HepG2 (cell line): Measurements from ENCODE around the gene RAET1L. TPM values are rescaled to one million over a fixed set of nuclear protein-coding genes. Genes with fewer than 3 reads are reported as not detected.

Source experiments
- ATAC-seq: fragments of 200-7000 bp; cut with Tn5 transposase; 3 replicates; pipeline ENCODE4 v1.9.1; 2020; ENCODE audit warnings: mild to moderate bottlenecking, moderate library complexity
- BruUV-seq: library from RNA; stranded (reverse); fragments of 400-500 nt; replicated peaks from 2 replicates; lab custom pipeline; 2021; lab: Mats Ljungman, UMichigan
- CTCF ChIA-PET: fragments of 300-600 bp; formaldehyde crosslinking; extraction: SDS; loops from one replicate; lab custom pipeline; 2021; ENCODE audit warnings: low total read pairs, inconsistent platforms, low intra/inter-chr PET ratio; lab: Yijun Ruan, JAX
- POLR2A ChIA-PET: fragments of 350-600 bp; sonication (Branson Sonifier 250); formaldehyde crosslinking; loops from one replicate; lab custom pipeline; 2020; ENCODE audit warnings: antibody characterized with exemption, inconsistent platforms; lab: Yijun Ruan, JAX
- DNase-seq: peaks from one replicate; pipeline ENCODE4 v3.0.0-alpha.2; 2015; ENCODE audit warnings: low spot score
- FAIRE-seq: peaks from 3 replicates; lab custom pipeline; 2011; peaks lifted over from hg19 to GRCh38; lab: Jason Lieb, UNC
- H2AFZ ChIP-seq: one replicate; pipeline ENCODE4 v1.6.1; 2011; ENCODE audit warnings: low read length, inconsistent platforms
- H3K27ac ChIP-seq: fragments of 300-600 bp; 3 replicates; pipeline ENCODE4 v1.8.0; 2011; ENCODE audit warnings: mixed run types, mild to moderate bottlenecking, mixed read lengths, low read length, inconsistent platforms; ENCODE audit not compliant: insufficient read depth; ENCODE audit errors: extremely low read length
- H3K27me3 ChIP-seq, 2 experiments: fragments of 200-600 bp in 1 of 2; 2 replicates in 1 of 2; 3 replicates in 1 of 2; pipeline versions ENCODE4 v1.6.0 to v1.8.0; 2011; ENCODE audit warnings: low read length in 2 of 2, mild to moderate bottlenecking in 2 of 2, moderate library complexity in 2 of 2, inconsistent platforms in 1 of 2; ENCODE audit not compliant: insufficient read depth in 2 of 2, control insufficient read depth in 1 of 2
- H3K36me3 ChIP-seq, 2 experiments: fragments of 200-600 bp in 1 of 2; replicated peaks in 1 of 2; 2 replicates in 1 of 2; 3 replicates in 1 of 2; pipeline versions ENCODE4 v1.5.1 to v1.8.0; 2011; ENCODE audit warnings: low read length in 2 of 2, inconsistent platforms in 1 of 2; ENCODE audit not compliant: insufficient read depth in 2 of 2, control insufficient read depth in 1 of 2
- H3K4me1 ChIP-seq: 2 replicates; pipeline ENCODE4 v1.5.1; 2012; ENCODE audit warnings: low read length, inconsistent platforms; ENCODE audit not compliant: insufficient read depth
- H3K4me2 ChIP-seq: 2 replicates; pipeline ENCODE4 v1.6.0; 2011; ENCODE audit warnings: low read depth, low read length, inconsistent platforms
- H3K4me3 ChIP-seq, 3 experiments: fragments of 200-600 bp in 1 of 3; sonication (generic), shearing (Covaris generic) in 1 of 3; replicated peaks in 1 of 3; 2 replicates each; pipeline ENCODE4 v1.5.1; 2011 to 2016; ENCODE audit warnings: low read length in 3 of 3, inconsistent platforms in 2 of 3, low read depth in 2 of 3, mild to moderate bottlenecking in 2 of 3, control low read depth in 1 of 3, mixed read lengths in 1 of 3; ENCODE audit not compliant: insufficient read depth in 1 of 3
- H3K79me2 ChIP-seq: one replicate; pipeline ENCODE4 v1.6.1; 2011; ENCODE audit warnings: low read length, inconsistent platforms; ENCODE audit not compliant: insufficient read depth
- H3K9ac ChIP-seq: 2 replicates; pipeline ENCODE4 v1.6.0; 2011; ENCODE audit warnings: mild to moderate bottlenecking, low read depth, low read length, inconsistent platforms; ENCODE audit not compliant: insufficient read depth
- H3K9me3 ChIP-seq: 2 replicates; pipeline ENCODE4 v1.5.1; 2012; ENCODE audit warnings: mild to moderate bottlenecking, low read length
- H4K20me1 ChIP-seq: 2 replicates; pipeline ENCODE4 v1.6.0; 2011; ENCODE audit warnings: inconsistent platforms, mild to moderate bottlenecking, low read length, moderate library complexity; ENCODE audit not compliant: insufficient read depth
- CENPT ChIP-seq: sonication (generic); formaldehyde crosslinking; IDR thresholded peaks from 2 replicates; pipeline ENCODE4 v1.8.0; 2022; ENCODE audit warnings: low read depth, mild to moderate bottlenecking, moderate library complexity, missing genetic modification reagents
- DNMT1 ChIP-seq: sonication (generic); formaldehyde crosslinking; IDR thresholded peaks from 2 replicates; pipeline ENCODE4 v1.5.1; 2020; ENCODE audit warnings: mild to moderate bottlenecking, missing genetic modification reagents
- FOSL2 ChIP-seq: sonication (generic); formaldehyde crosslinking; IDR thresholded peaks from 2 replicates; pipeline ENCODE4 v1.4.0; 2020; ENCODE audit warnings: missing genetic modification reagents
- HIC2 ChIP-seq: sonication (generic); formaldehyde crosslinking; IDR thresholded peaks from 2 replicates; pipeline ENCODE4 v1.9.0; 2022; ENCODE audit warnings: low read depth, missing genetic modification reagents
- MYC ChIP-seq: sonication (generic); formaldehyde crosslinking; IDR thresholded peaks from 2 replicates; pipeline ENCODE4 v1.9.0; 2021; ENCODE audit warnings: missing genetic modification reagents, borderline replicate concordance
- NPAS2 ChIP-seq: sonication (generic); formaldehyde crosslinking; IDR thresholded peaks from 2 replicates; pipeline ENCODE4 v1.8.0; 2022; ENCODE audit warnings: mild to moderate bottlenecking, missing genetic modification reagents, borderline replicate concordance
- NR2F1 ChIP-seq, 2 experiments: fragments of 450-650 bp in 1 of 2; formaldehyde crosslinking in 1 of 2; IDR thresholded peaks; 2 replicates each; pipeline versions ENCODE4 v1.5.0 to v1.6.1; 2016 to 2020; ENCODE audit warnings: mild to moderate bottlenecking in 1 of 2, missing compliant biosample characterization in 1 of 2, missing genetic modification reagents in 1 of 2, moderate library complexity in 1 of 2
- RNF2 ChIP-seq: fragments of 450-650 bp; conservative IDR thresholded peaks from 2 replicates; pipeline ENCODE4 v1.6.1; 2016; ENCODE audit warnings: low read depth
- SMC3 ChIP-seq: IDR thresholded peaks from 2 replicates; pipeline ENCODE4 v1.6.1; 2011; ENCODE audit warnings: low read length, improper control_type of control experiment
- SP5 ChIP-seq: IDR thresholded peaks from 2 replicates; pipeline ENCODE4 v1.6.1; 2016; ENCODE audit warnings: low read depth, borderline replicate concordance
- ZBTB3 ChIP-seq: sonication (generic); formaldehyde crosslinking; IDR thresholded peaks from 2 replicates; pipeline ENCODE4 v1.4.0; 2020; ENCODE audit warnings: low read depth, mild to moderate bottlenecking, moderate library complexity, missing genetic modification reagents, borderline replicate concordance
- ZFX ChIP-seq: sonication (generic); formaldehyde crosslinking; IDR thresholded peaks from 2 replicates; pipeline ENCODE4 v1.4.0; 2020; ENCODE audit warnings: mild to moderate bottlenecking, low read depth, missing genetic modification reagents, moderate library complexity
- ZHX1 ChIP-seq: sonication (generic); formaldehyde crosslinking; IDR thresholded peaks from 2 replicates; pipeline ENCODE4 v1.8.1; 2022; ENCODE audit warnings: low read depth, mild to moderate bottlenecking, missing genetic modification reagents
- ZNF512B ChIP-seq: sonication (generic); formaldehyde crosslinking; IDR thresholded peaks from 2 replicates; pipeline ENCODE4 v1.5.1; 2020; ENCODE audit warnings: missing genetic modification reagents, mild to moderate bottlenecking, borderline replicate concordance
- ZNF770 ChIP-seq: sonication (generic); formaldehyde crosslinking; IDR thresholded peaks from 2 replicates; pipeline ENCODE4 v1.5.0; 2020; ENCODE audit warnings: mild to moderate bottlenecking, missing genetic modification reagents
- WGBS: methylation state at CpG from one replicate; pipeline ENCODE4 v1.1.6; 2017; ENCODE audit warnings: low lambda C conversion rate; 5-methylcytosine and 5-hydroxymethylcytosine counted together
- in situ Hi-C: cut with HindIII; loops from 2 replicates; pipeline ENCODE4 v1.10.0; 2017; ENCODE audit warnings: low pct_unique_long_range_greater_than_20kb; ENCODE audit not compliant: extremely low pct_ligation_motif_present
- intact Hi-C: fragments of 100-400 bp; cut with micrococcal nuclease; formaldehyde crosslinking; loops from one replicate; pipeline ENCODE4 v1.10.0; 2022; ENCODE audit not compliant: unreplicated experiment
- polyA plus RNA-seq, 8 experiments: library from polyadenylated mRNA; depleted of rRNA in 3 of 8; stranded (reverse) in 7 of 8; unstranded in 1 of 8; fragments of >200 nt; fragmentation: Illumina TruSeq in 4 of 8; extraction: Trizol in 4 of 8; gene quantifications; 2 replicates each; pipeline versions ENCODE4 v1.2.1 to v1.2.3, GENCODE V29; 2011 to 2016; ENCODE audit warnings: low read depth in 4 of 8, missing spikeins in 1 of 8, mixed read lengths in 1 of 8; ENCODE audit not compliant: insufficient read depth in 1 of 8
- total RNA-seq, 5 experiments: library from RNA; depleted of rRNA; stranded (reverse); fragments of >200 nt; fragmentation: Illumina TruSeq; extraction: Trizol; gene quantifications; 2 replicates each; pipeline ENCODE4 v1.2.3, GENCODE V29; 2016; ENCODE audit warnings: low read depth in 1 of 5

The RAET1L gene
- total and polyA plus RNA-seq, 2 of the 13 experiments (the other 11 are each of a cell fraction or from before 2014, with no cell fraction given), result not detected

GRCh38 chr6:150072201-150072600 lies 46.9 kb upstream of the RAET1L start:
- Histone ChIP-seq H3K9ac (no peak overlapping the region), H3K27ac (no peak overlapping the region), H3K27me3 (peaks cover 0 to 23% of the 10 kb centered on the region in 2 experiments; a peak in 4 of 5 replicates), H3K79me2 (no peaks in the 10 kb centered on the region), H3K4me2 (no peak overlapping the region), H3K4me3 (no peak overlapping the region), H3K36me3 (no peaks in the 10 kb centered on the region), H2AFZ (no peak overlapping the region), H3K4me1 (peaks cover 8% of the 10 kb centered on the region; the same call in 1 of the 2 replicates), H3K9me3 (no peaks in the 10 kb centered on the region), H4K20me1 (no peaks in the 10 kb centered on the region; the same call in 1 of the 2 replicates)
- FAIRE-seq (no peak), DNase-seq (peak; percentile 43), ATAC-seq (peak; percentile 14; the same call in 2 of the 3 replicates)
- intact Hi-C loops, result no loop called here
- ChIA-PET CTCF (interaction anchor here (1.3 kb wide), 1 partner anchor 8 kb away, joined by 3 read pairs; no protein-coding TSS in a partner anchor), POLR2A (no interaction called here)
- WGBS, result 25% methylated on average over 6 of the region's 8 CpGs
- in situ Hi-C loops, result no loop called here
- no TSS peak for BruUV-seq
- no peak for TF ChIP-seq RNF2
- TF ChIP-seq SP5 (CRISPR knock-in tag), result 0 out of 2 replicates have a peak, but pooled peaks have one; percentile 45
- TF ChIP-seq HIC2, result 0 out of 2 replicates have a peak, but pooled peaks have one; percentile 23
- no peak for TF ChIP-seq ZHX1 (CRISPR knock-in tag)
- TF ChIP-seq ZFX (CRISPR knock-in tag), result no peak
- TF ChIP-seq MYC (CRISPR knock-in tag), result no peak
- TF ChIP-seq NPAS2 (CRISPR knock-in tag), result no peak
- TF ChIP-seq FOSL2 (CRISPR knock-in tag), result peak; percentile 87
- no peak for TF ChIP-seq SMC3
- no peak for TF ChIP-seq ZNF512B
- no peak for TF ChIP-seq ZBTB3 (CRISPR knock-in tag)
- TF ChIP-seq DNMT1 (CRISPR knock-in tag), result no peak
- TF ChIP-seq NR2F1 (CRISPR knock-in tag; IDR thresholded peaks at IDR 0.05), result no peak
- no peak for TF ChIP-seq CENPT (CRISPR knock-in tag)
- TF ChIP-seq ZNF770 (CRISPR knock-in tag), result no peak
